ENCODE results near the gene SUOX. TPM values are rescaled to one million over a fixed set of nuclear protein-coding genes. Genes with fewer than 3 reads are reported as not detected.

Gene SUOX
- polyA plus RNA-seq, 1 of the 3 experiments (the other 2 are of a cell fraction) = 23.2 TPM

DNA sequence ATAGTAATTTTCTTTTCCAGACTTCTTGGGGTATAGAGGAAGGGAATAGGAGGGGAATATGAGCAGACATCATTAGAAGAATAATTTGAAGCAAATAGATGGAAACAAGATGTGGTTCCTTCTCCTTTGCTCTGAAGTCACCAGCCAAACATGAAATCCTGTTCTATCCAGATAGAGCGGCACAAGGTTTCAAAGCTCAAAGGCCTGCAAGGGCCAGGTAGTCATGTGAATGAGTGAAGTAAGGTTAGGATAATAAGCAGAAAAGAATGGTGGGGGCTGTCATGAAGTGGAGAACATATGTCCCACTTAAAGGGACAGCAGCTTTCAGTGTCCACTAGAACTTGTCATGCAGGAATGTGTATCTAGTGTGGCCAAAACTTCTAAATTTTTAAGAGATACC is 21.3 kb downstream of the SUOX start:
- 100% methylated on average over 1 of the region's 1 CpG for WGBS (ENCODE audit: low lambda C conversion rate)
- no peak overlapping the region for H3K27ac ChIP-seq (ENCODE audit: low read depth in 2 of 2, low read length in 1 of 2)
- no peaks in the 10 kb centered on the region for H3K9me2 ChIP-seq

More for the DNA sequence above, 21.3 kb downstream of the SUOX start:
- Histone ChIP-seq H3K4me3 (ENCODE audit: low read depth in 2 of 2, low read length in 1 of 2) (no peak overlapping the region), H4K20me1 (ENCODE audit: insufficient read depth) (no peaks in the 10 kb centered on the region), H3F3A (replicated peaks; ENCODE audit: insufficient read depth) (no peaks in the 10 kb centered on the region), H3K36me3 (replicated peaks in 1 of 2; ENCODE audit: control insufficient read depth in 1 of 2, insufficient read depth in 2 of 2, low read length in 1 of 2) (no peaks in the 10 kb centered on the region), H2AFZ (ENCODE audit: low read depth) (no peak overlapping the region), H3K4me1 (ENCODE audit: control insufficient read depth in 1 of 2, insufficient read depth in 2 of 2, low read depth in 1 of 2, low read length in 1 of 2) (peaks cover 0 to 22% of the 10 kb centered on the region in 2 experiments; a peak in 2 of 4 replicates), H3K9me3 (no peaks in the 10 kb centered on the region), H3K4me2 (no peak overlapping the region), H3K9ac (no peak overlapping the region), H3K79me2 (ENCODE audit: insufficient read depth) (no peaks in the 10 kb centered on the region), H3K27me3 (ENCODE audit: insufficient read depth) (no peaks in the 10 kb centered on the region)
- ChIA-PET POLR2A (interaction anchor here (0.9 kb wide), 1 partner anchor 10 kb away, joined by 3 read pairs; no protein-coding TSS in a partner anchor), CTCF (interaction anchor here (1.0 to 5.9 kb wide), 6 partner anchors 10 to 29 kb away, joined by 3 to 30 read pairs (median 4); partner anchors contain the start of gene SUOX)
- TF ChIP-seq EZH2phosphoT487 (IDR thresholded peaks at IDR 0.05; ENCODE audit: borderline replicate concordance, low read depth) (no peak), MXI1 (IDR thresholded peaks at IDR 0.05; ENCODE audit: low read depth, low read length) (no peak), RXRA (IDR thresholded peaks at IDR 0.05; ENCODE audit: borderline replicate concordance, low read depth) (no peak), RFX5 (IDR thresholded peaks at IDR 0.05; ENCODE audit: low read length) (no peak), NRF1 (IDR thresholded peaks at IDR 0.05; ENCODE audit: low read depth, low read length) (no peak), MEF2A (IDR thresholded peaks at IDR 0.05; ENCODE audit: borderline replicate concordance, low read depth) (no peak), SIN3A (IDR thresholded peaks at IDR 0.05; ENCODE audit: borderline replicate concordance, low read depth, low read length) (no peak), FOXJ3 (CRISPR knock-in tag; IDR thresholded peaks at IDR 0.05) (no peak), JUND (IDR thresholded peaks at IDR 0.05) (no peak), TEAD4 (IDR thresholded peaks at IDR 0.05; ENCODE audit: borderline replicate concordance, insufficient read depth) (no peak), YY1 (IDR thresholded peaks at IDR 0.05; ENCODE audit: low read depth) (no peak), RCOR1 (IDR thresholded peaks at IDR 0.05; ENCODE audit: low read length) (no peak), GATA2 (CRISPR knock-in tag; IDR thresholded peaks at IDR 0.05) (no peak), CHD2 (IDR thresholded peaks at IDR 0.05; ENCODE audit: low read length, partially characterized antibody) (no peak)
- TF ChIP-seq, protein P1, sequence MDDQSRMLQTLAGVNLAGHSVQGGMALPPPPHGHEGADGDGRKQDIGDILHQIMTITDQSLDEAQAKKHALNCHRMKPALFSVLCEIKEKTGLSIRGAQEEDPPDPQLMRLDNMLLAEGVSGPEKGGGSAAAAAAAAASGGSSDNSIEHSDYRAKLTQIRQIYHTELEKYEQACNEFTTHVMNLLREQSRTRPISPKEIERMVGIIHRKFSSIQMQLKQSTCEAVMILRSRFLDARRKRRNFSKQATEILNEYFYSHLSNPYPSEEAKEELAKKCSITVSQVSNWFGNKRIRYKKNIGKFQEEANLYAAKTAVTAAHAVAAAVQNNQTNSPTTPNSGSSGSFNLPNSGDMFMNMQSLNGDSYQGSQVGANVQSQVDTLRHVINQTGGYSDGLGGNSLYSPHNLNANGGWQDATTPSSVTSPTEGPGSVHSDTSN (IDR thresholded peaks at IDR 0.05) = no peak
- TF ChIP-seq, protein P2, sequence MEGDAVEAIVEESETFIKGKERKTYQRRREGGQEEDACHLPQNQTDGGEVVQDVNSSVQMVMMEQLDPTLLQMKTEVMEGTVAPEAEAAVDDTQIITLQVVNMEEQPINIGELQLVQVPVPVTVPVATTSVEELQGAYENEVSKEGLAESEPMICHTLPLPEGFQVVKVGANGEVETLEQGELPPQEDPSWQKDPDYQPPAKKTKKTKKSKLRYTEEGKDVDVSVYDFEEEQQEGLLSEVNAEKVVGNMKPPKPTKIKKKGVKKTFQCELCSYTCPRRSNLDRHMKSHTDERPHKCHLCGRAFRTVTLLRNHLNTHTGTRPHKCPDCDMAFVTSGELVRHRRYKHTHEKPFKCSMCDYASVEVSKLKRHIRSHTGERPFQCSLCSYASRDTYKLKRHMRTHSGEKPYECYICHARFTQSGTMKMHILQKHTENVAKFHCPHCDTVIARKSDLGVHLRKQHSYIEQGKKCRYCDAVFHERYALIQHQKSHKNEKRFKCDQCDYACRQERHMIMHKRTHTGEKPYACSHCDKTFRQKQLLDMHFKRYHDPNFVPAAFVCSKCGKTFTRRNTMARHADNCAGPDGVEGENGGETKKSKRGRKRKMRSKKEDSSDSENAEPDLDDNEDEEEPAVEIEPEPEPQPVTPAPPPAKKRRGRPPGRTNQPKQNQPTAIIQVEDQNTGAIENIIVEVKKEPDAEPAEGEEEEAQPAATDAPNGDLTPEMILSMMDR (IDR thresholded peaks at IDR 0.05) = no peak
- TF ChIP-seq, protein P3, sequence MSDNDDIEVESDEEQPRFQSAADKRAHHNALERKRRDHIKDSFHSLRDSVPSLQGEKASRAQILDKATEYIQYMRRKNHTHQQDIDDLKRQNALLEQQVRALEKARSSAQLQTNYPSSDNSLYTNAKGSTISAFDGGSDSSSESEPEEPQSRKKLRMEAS (IDR thresholded peaks at IDR 0.05; ENCODE audit: low read depth) = no peak
- TF ChIP-seq, protein P4, sequence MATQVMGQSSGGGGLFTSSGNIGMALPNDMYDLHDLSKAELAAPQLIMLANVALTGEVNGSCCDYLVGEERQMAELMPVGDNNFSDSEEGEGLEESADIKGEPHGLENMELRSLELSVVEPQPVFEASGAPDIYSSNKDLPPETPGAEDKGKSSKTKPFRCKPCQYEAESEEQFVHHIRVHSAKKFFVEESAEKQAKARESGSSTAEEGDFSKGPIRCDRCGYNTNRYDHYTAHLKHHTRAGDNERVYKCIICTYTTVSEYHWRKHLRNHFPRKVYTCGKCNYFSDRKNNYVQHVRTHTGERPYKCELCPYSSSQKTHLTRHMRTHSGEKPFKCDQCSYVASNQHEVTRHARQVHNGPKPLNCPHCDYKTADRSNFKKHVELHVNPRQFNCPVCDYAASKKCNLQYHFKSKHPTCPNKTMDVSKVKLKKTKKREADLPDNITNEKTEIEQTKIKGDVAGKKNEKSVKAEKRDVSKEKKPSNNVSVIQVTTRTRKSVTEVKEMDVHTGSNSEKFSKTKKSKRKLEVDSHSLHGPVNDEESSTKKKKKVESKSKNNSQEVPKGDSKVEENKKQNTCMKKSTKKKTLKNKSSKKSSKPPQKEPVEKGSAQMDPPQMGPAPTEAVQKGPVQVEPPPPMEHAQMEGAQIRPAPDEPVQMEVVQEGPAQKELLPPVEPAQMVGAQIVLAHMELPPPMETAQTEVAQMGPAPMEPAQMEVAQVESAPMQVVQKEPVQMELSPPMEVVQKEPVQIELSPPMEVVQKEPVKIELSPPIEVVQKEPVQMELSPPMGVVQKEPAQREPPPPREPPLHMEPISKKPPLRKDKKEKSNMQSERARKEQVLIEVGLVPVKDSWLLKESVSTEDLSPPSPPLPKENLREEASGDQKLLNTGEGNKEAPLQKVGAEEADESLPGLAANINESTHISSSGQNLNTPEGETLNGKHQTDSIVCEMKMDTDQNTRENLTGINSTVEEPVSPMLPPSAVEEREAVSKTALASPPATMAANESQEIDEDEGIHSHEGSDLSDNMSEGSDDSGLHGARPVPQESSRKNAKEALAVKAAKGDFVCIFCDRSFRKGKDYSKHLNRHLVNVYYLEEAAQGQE (IDR thresholded peaks at IDR 0.05; ENCODE audit: low read depth, low read length) = no peak
- DNase-seq = no peak

Data from SK-N-SH (cell line).